HG02798 (cell line): Measurements from ENCODE around the gene TMEM132D.
"Not testable (repeated sequence)": the region's sequence is repeated elsewhere in the genome, so short reads cannot be mapped to it uniquely, and the experiment has no call there.

Source experiments
- ATAC-seq: cut with Tn5 transposase; IDR thresholded peaks from one replicate; pipeline ENCODE4 v1.9.1; 2021; ENCODE audit warnings: mild to moderate bottlenecking; ENCODE audit not compliant: unreplicated experiment, poor library complexity

TMEM132D gene

GRCh38 chr12:129049917-129050316 lies 853.9 kb downstream of the TMEM132D start:
- ATAC-seq = no peak

- not testable (repeated sequence) for ATAC-seq
These were observed 860.5 kb downstream of the TMEM132D start for GRCh38 chr12:129043334-129043733.

GRCh38 chr12:129036135-129036534 lies 867.7 kb downstream of the TMEM132D start:
- no peak for ATAC-seq

GRCh38 chr12:129034558-129035289 lies 869.1 kb downstream of the TMEM132D start:
- no peak for ATAC-seq

- no peak for ATAC-seq
These were observed 875.0 kb downstream of the TMEM132D start for GRCh38 chr12:129028844-129029243.

GRCh38 chr12:129025055-129025454 lies 878.8 kb downstream of the TMEM132D start:
- no peak for ATAC-seq
